Neuronal stem cell (in vitro differentiated cells): ENCODE results near the gene SUOX. TPM values are rescaled to one million over a fixed set of nuclear protein-coding genes. Genes with fewer than 3 reads are reported as not detected.

Source experiments
- DNase-seq: peaks from one replicate; pipeline ENCODE4 v3.0.0-alpha.2; 2013; ENCODE audit warnings: low spot score
- H2AFZ ChIP-seq: one replicate; pipeline ENCODE4 v1.6.1; 2013; ENCODE audit warnings: mild to moderate bottlenecking, low read length, inconsistent platforms
- H2AK5ac ChIP-seq: 2 replicates; pipeline ENCODE4 v1.6.1; 2013; ENCODE audit warnings: low read depth, mild to moderate bottlenecking, inconsistent platforms, low read length, moderate library complexity, mixed read lengths
- H2BK120ac ChIP-seq: 2 replicates; pipeline ENCODE4 v1.6.1; 2013; ENCODE audit warnings: low read depth, mild to moderate bottlenecking, inconsistent platforms, low read length, moderate library complexity, mixed read lengths
- H2BK12ac ChIP-seq: one replicate; pipeline ENCODE4 v1.6.1; 2013; ENCODE audit warnings: low read length, inconsistent platforms
- H2BK15ac ChIP-seq: 2 replicates; pipeline ENCODE4 v1.6.1; 2013; ENCODE audit warnings: mild to moderate bottlenecking, low read length, inconsistent platforms, mixed read lengths
- H2BK5ac ChIP-seq: one replicate; pipeline ENCODE4 v1.6.1; 2013; ENCODE audit warnings: inconsistent platforms, mild to moderate bottlenecking, low read length, moderate library complexity
- H3K14ac ChIP-seq: one replicate; pipeline ENCODE4 v1.6.1; 2013; ENCODE audit warnings: low read length, inconsistent platforms
- H3K18ac ChIP-seq: 2 replicates; pipeline ENCODE4 v1.6.1; 2013; ENCODE audit warnings: low read length, inconsistent platforms
- H3K23ac ChIP-seq: 2 replicates; pipeline ENCODE4 v1.6.1; 2013; ENCODE audit warnings: low read depth, mild to moderate bottlenecking, mixed read lengths, low read length, inconsistent platforms; ENCODE audit not compliant: poor library complexity
- H3K27ac ChIP-seq: replicated peaks from 3 replicates; pipeline ENCODE4 v1.5.1; 2013; ENCODE audit warnings: low read length, inconsistent platforms
- H3K27me3 ChIP-seq, 3 experiments: 2 replicates each; pipeline ENCODE4 v1.6.1; 2013; ENCODE audit warnings: low read length in 3 of 3, mild to moderate bottlenecking in 2 of 3, inconsistent platforms in 1 of 3, low read depth in 1 of 3, mixed read lengths in 1 of 3, moderate library complexity in 1 of 3; ENCODE audit not compliant: control insufficient read depth in 3 of 3, insufficient read depth in 3 of 3
- H3K36me3 ChIP-seq, 2 donors: replicated peaks in 1 of 2; 2 replicates each; pipeline ENCODE4 v1.6.1; 2013; ENCODE audit warnings: low read length in 2 of 2; ENCODE audit not compliant: control insufficient read depth in 2 of 2, insufficient read depth in 2 of 2
- H3K4ac ChIP-seq: 2 replicates; pipeline ENCODE4 v1.6.1; 2013; ENCODE audit warnings: inconsistent platforms, mild to moderate bottlenecking, low read length, moderate library complexity
- H3K4me1 ChIP-seq, 2 donors: 1 replicate in 1 of 2; 2 replicates in 1 of 2; pipeline ENCODE4 v1.6.1; 2013; ENCODE audit warnings: low read length in 2 of 2, low read depth in 1 of 2; ENCODE audit not compliant: control insufficient read depth in 2 of 2, insufficient read depth in 1 of 2
- H3K4me2 ChIP-seq: one replicate; pipeline ENCODE4 v1.6.1; 2013; ENCODE audit warnings: mild to moderate bottlenecking, low read length, inconsistent platforms; ENCODE audit not compliant: insufficient read depth, poor library complexity, severe bottlenecking
- H3K4me3 ChIP-seq, 2 donors: 2 replicates each; pipeline ENCODE4 v1.5.1; 2013; ENCODE audit warnings: low read length in 2 of 2, mild to moderate bottlenecking in 2 of 2, inconsistent platforms in 1 of 2, moderate library complexity in 1 of 2
- H3K79me1 ChIP-seq: one replicate; pipeline ENCODE4 v1.6.1; 2013; ENCODE audit warnings: low read depth, mild to moderate bottlenecking, inconsistent platforms, low read length, moderate library complexity
- H3K9ac ChIP-seq: one replicate; pipeline ENCODE4 v1.6.1; 2013; ENCODE audit warnings: mild to moderate bottlenecking, low read depth, low read length, inconsistent platforms; ENCODE audit not compliant: poor library complexity
- H3K9me3 ChIP-seq, 2 donors: replicated peaks in 1 of 2; 2 replicates each; pipeline versions ENCODE3 to v1.6.1; 2013; ENCODE audit warnings: low read length in 2 of 2, mild to moderate bottlenecking in 2 of 2, inconsistent platforms in 1 of 2, low read depth in 1 of 2, mixed read lengths in 1 of 2, moderate library complexity in 1 of 2; ENCODE audit not compliant: control insufficient read depth in 2 of 2, insufficient read depth in 1 of 2
- H4K8ac ChIP-seq: one replicate; pipeline ENCODE4 v1.6.1; 2013; ENCODE audit warnings: low read depth, mild to moderate bottlenecking, inconsistent platforms, low read length, moderate library complexity
- H4K91ac ChIP-seq: one replicate; pipeline ENCODE4 v1.6.1; 2013; ENCODE audit warnings: low read length, low read depth, mild to moderate bottlenecking, inconsistent platforms; ENCODE audit not compliant: poor library complexity
- WGBS, 2 donors: extraction: QIAGEN DNeasy Blood & Tissue Kit; methylation state at CpG; one replicate each; pipeline ENCODE4 v1.1.7; 2013; ENCODE audit warnings: missing lambda C conversion rate in 2 of 2, mixed read lengths in 1 of 2; ENCODE audit not compliant: insufficient read length in 2 of 2, insufficient replicate concordance in 1 of 2; ENCODE audit errors: extremely low coverage in 2 of 2; 5-methylcytosine and 5-hydroxymethylcytosine counted together
- polyA plus RNA-seq, 2 experiments: library from polyadenylated mRNA; stranded (reverse); fragments of 200-250 nt; gene quantifications; one replicate each; pipeline ENCODE4 v1.2.3, GENCODE V29; 2013

Gene SUOX
- 17.3 TPM for polyA plus RNA-seq (2013, experiment 1 of 2)
- 18.0 TPM for polyA plus RNA-seq (2013, experiment 2 of 2)

DNA sequence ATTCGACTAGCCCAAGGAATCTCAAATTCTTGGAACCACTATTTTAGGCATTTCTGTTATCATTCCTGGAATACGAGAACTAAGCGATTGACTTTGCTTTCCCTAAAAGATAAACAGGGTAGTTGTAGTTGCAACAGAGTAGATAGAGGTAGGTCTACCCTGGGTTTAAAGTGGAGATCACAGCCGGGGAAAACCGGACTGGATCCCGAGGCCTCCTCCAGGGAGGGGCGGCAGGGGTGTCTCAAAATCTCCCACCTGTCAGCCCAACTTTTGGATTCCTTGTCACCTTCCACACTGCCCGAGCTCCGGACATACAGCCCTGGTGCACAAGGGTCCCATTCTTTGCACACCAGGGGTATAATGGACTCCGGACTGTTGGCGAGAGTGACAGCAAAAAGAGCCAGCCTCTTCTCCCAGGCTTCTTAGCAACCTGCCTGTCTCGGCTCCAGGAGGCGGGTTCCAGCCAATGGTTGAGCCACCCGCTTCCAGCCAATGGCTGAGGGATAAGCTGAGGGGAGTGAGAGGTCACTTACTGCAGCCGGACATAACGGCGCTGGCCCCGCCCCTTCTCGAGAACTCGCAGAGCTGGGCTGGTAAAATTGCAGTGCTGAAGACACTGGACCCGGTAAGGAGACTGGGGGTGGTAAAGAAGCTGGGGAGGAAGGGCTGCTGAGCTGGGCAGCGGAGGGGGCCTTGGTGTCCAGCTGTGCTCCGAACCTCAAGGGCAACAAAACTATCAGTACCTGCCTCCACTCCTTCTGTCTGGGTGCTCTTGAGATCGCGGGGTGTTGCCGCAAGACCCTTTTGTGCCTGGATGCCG, at the start of gene SUOX:
Gene SUOX (plus strand): TSS at position 562 of the 820 bp plus-strand sequence. CDS start 4,946 bp downstream, outside the sequence.
- Histone ChIP-seq H3K4me3 (peak within 1 kb of the TSS; percentile 78 to 89), H2BK15ac (no peak within 1 kb of the TSS), H3K27me3 (no peaks in the 10 kb centered on the region), H3K14ac (peak within 1 kb of the TSS; percentile 91), H2AFZ (peak within 1 kb of the TSS; percentile 82), H2BK12ac (no peak within 1 kb of the TSS), H4K91ac (no peak within 1 kb of the TSS), H3K23ac (peak within 1 kb of the TSS; percentile 62), H3K9ac (peak within 1 kb of the TSS; percentile 94), H3K79me1 (no peaks in the 10 kb centered on the region), H3K18ac (peak within 1 kb of the TSS; percentile 68), H3K4me1 (peaks cover 0 to 4% of the 10 kb centered on the region in 2 donors), H3K9me3 (no peaks in the 10 kb centered on the region), H2AK5ac (peak within 1 kb of the TSS; percentile 20), H3K4me2 (peak within 1 kb of the TSS; percentile 91), H3K27ac (peak within 1 kb of the TSS; percentile 64), H3K4ac (no peak within 1 kb of the TSS), H2BK120ac (no peak within 1 kb of the TSS), H2BK5ac (peak within 1 kb of the TSS; percentile 83), H3K36me3 (peaks cover 21 to 42% of the 10 kb centered on the region in 2 donors), H4K8ac (no peak within 1 kb of the TSS)
- no CpG with 5 or more reads among the region's 27 CpGs for WGBS, 2 donors
- peak; percentile 94 for DNase-seq

DNA sequence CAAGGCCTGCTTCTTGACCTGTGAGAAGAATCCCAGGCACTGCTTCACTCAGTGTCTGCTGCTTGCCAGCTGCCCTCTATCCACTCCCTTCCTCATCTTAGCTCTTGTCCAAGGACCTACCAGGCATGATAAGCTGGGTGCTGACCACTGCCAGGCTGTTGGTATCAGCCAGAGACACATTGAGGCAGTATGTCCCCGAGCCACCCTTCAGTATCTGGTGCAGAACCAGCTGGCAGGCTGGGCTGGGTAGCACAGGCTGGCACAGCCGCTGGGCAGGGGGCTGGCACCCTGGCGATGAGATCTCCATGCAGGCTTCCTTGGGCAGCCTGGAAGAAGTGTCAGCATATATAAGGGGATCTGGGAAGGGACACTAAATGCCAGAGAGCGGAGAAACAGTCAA, 41.7 kb upstream of the SUOX start:
- H4K91ac ChIP-seq, result no peak overlapping the region
- H3K9ac ChIP-seq, result peak overlapping the region; percentile 51
- H3K18ac ChIP-seq, result no peak overlapping the region
- H3K9me3 ChIP-seq, result no peaks in the 10 kb centered on the region
- no peak overlapping the region for H4K8ac ChIP-seq
- no peak overlapping the region for H3K14ac ChIP-seq
- H2BK12ac ChIP-seq, result no peak overlapping the region
- H3K4me1 ChIP-seq, result peaks cover 0 to 5% of the 10 kb centered on the region in 2 donors
- H2AK5ac ChIP-seq, result no peak overlapping the region
- H2AFZ ChIP-seq, result no peak overlapping the region
- no peak overlapping the region for H3K4ac ChIP-seq
- H3K4me3 ChIP-seq, result no peak overlapping the region
- H3K79me1 ChIP-seq, result no peaks in the 10 kb centered on the region
- H3K36me3 ChIP-seq, result peaks cover 38 to 61% of the 10 kb centered on the region in 2 donors
- WGBS, 2 donors, result no CpG with 5 or more reads among the region's 4 CpGs
- no peak overlapping the region for H3K4me2 ChIP-seq
- no peak overlapping the region for H3K27ac ChIP-seq
- H3K23ac ChIP-seq, result no peak overlapping the region
- H3K27me3 ChIP-seq, result no peaks in the 10 kb centered on the region
- H2BK120ac ChIP-seq, result no peak overlapping the region
- no peak for DNase-seq
- no peak overlapping the region for H2BK5ac ChIP-seq
- H2BK15ac ChIP-seq, result no peak overlapping the region

DNA sequence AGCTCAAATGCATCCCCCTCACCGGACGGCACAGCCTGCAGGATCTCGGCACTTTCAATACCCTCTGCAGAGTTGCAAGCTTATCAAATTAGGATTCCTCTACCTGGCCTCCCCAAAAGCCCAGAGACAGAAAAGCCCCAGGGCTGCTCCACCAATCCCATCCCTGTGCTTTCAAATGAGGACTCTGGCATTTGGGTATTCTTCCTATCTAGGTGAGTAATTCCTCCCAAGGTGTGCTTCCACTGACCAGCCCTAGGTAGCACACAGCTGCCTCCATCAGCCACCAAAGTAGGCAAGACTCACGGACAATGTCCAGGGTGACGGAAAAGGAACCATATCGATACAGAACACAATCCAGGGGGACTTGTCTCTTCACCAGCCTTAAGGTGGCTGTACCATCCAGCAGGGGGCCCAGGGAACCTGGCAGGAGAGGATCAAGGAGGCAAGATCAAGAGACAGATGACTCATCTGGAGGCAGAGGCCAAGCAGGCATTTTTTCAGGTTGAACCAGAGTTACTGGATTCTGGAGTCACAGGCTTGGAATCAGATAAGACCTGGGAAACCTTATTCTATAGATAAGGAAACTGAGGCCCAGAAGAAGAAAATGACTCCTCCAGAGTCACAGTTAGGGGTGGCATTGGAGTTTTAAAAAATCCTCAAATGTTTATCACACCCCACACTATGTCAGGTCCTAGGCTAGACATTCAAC, 41.1 kb upstream of the SUOX start:
- no peak overlapping the region for H2AK5ac ChIP-seq
- no peak overlapping the region for H3K23ac ChIP-seq
- H2BK120ac ChIP-seq, result no peak overlapping the region
- no peaks in the 10 kb centered on the region for H3K9me3 ChIP-seq
- H2BK15ac ChIP-seq, result no peak overlapping the region
- H4K8ac ChIP-seq, result no peak overlapping the region
- DNase-seq, result no peak
- WGBS, 2 donors, result no CpG with 5 or more reads among the region's 6 CpGs
- H2BK5ac ChIP-seq, result no peak overlapping the region
- H3K4me1 ChIP-seq, result peaks cover 0 to 5% of the 10 kb centered on the region in 2 donors
- H3K14ac ChIP-seq, result no peak overlapping the region
- no peak overlapping the region for H4K91ac ChIP-seq
- no peak overlapping the region for H3K9ac ChIP-seq
- no peaks in the 10 kb centered on the region for H3K27me3 ChIP-seq
- H3K36me3 ChIP-seq, result peaks cover 38 to 59% of the 10 kb centered on the region in 2 donors
- peak overlapping the region in 1 of 2 donors; percentile 3 for H3K4me3 ChIP-seq
- no peaks in the 10 kb centered on the region for H3K79me1 ChIP-seq
- H3K27ac ChIP-seq, result no peak overlapping the region
- no peak overlapping the region for H2BK12ac ChIP-seq
- H3K4ac ChIP-seq, result no peak overlapping the region
- H2AFZ ChIP-seq, result no peak overlapping the region
- H3K18ac ChIP-seq, result no peak overlapping the region
- H3K4me2 ChIP-seq, result no peak overlapping the region
